ENCODE results near the gene HIGD1A. TPM values are rescaled to one million over a fixed set of nuclear protein-coding genes. Genes with fewer than 3 reads are reported as not detected.

HIGD1A gene
- total and polyA plus RNA-seq, 2 experiments from 2014 or later, result 102 to 144 TPM

GRCh38 chr3:42796332-42796885, 7.9 kb downstream of the HIGD1A start:
- Histone ChIP-seq H3K4me3 (peak overlapping the region; percentile 4; the same call in 1 of the 2 replicates), H3K9me2 (ENCODE audit: insufficient read depth) (no peaks in the 10 kb centered on the region), H3F3A (replicated peaks; ENCODE audit: low read depth) (no peaks in the 10 kb centered on the region; the same call in 1 of the 2 replicates), H3K27me3 (ENCODE audit: insufficient read depth) (no peaks in the 10 kb centered on the region), H2AFZ (no peak overlapping the region), H3K4me1 (ENCODE audit: insufficient read depth) (peaks cover 25% of the 10 kb centered on the region), H3K79me2 (replicated peaks; ENCODE audit: insufficient read depth) (peaks cover 58% of the 10 kb centered on the region), H4K20me1 (replicated peaks; ENCODE audit: insufficient read depth) (peaks cover 3% of the 10 kb centered on the region), H3K27ac (ENCODE audit: low read depth) (peak overlapping the region; percentile 3; the same call in 1 of the 2 replicates), H3K4me2 (peak overlapping the region; percentile 60; the same call in 1 of the 2 replicates), H3K36me3 (ENCODE audit: insufficient read depth) (peaks cover 8% of the 10 kb centered on the region)
- Mint-ChIP-seq H3K27me3 (ENCODE audit: insufficient read depth, low read depth, poor library complexity) (no peaks in the 10 kb centered on the region), H3K36me3 (ENCODE audit: low read depth) (peaks cover 41% of the 10 kb centered on the region), H3K4me3 (peak overlapping the region; percentile 12; the same call in 1 of the 3 replicates), H3K4me1 (peaks cover 31% of the 10 kb centered on the region), H3K9me3 (no peaks in the 10 kb centered on the region), H3K27ac (peak overlapping the region; percentile 59)
- peak; percentile 84 for ATAC-seq
- peak; percentile 46 for DNase-seq (ENCODE audit: low spot score)
- TF ChIP-seq EZH2 (IDR thresholded peaks at IDR 0.05; ENCODE audit: low read depth, unreplicated experiment), result no peak

DNA sequence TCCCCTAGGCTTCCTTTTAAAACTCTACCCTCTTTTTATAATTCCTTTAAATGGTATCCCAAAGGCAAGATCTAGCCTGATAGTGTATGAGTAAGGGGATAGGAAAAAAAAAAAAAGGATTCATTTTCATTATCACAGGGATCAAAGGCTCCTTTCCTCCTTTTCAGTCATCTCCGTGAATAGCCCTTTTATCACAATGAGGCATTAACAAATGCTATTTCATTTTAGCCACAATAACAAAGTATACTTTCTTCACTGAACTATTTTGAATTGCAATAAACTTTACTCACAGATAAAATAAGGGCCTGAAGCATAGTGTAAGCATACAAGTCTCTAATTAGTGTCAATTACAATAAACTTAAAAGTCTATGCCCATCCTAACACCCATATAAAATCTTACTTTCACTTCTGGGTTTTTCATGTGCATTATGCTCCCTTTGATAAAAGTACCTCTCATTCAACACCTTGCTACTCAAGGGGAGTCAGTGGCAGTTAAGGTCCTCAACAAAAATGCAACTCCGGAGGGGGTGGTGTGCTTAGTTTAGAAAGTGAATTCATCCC, 8.6 kb downstream of the HIGD1A start:
- Histone ChIP-seq H3K27me3 (ENCODE audit: insufficient read depth) (no peaks in the 10 kb centered on the region), H3F3A (replicated peaks; ENCODE audit: low read depth) (no peaks in the 10 kb centered on the region; the same call in 1 of the 2 replicates), H3K36me3 (ENCODE audit: insufficient read depth) (peaks cover 13% of the 10 kb centered on the region), H3K4me2 (peak overlapping the region; percentile 60; the same call in 1 of the 2 replicates), H3K9me2 (ENCODE audit: insufficient read depth) (no peaks in the 10 kb centered on the region), H4K20me1 (replicated peaks; ENCODE audit: insufficient read depth) (peaks cover 3% of the 10 kb centered on the region), H2AFZ (no peak overlapping the region), H3K4me1 (ENCODE audit: insufficient read depth) (peaks cover 24% of the 10 kb centered on the region), H3K4me3 (peak overlapping the region; percentile 4; the same call in 1 of the 2 replicates), H3K27ac (ENCODE audit: low read depth) (no peak overlapping the region), H3K79me2 (replicated peaks; ENCODE audit: insufficient read depth) (peaks cover 50% of the 10 kb centered on the region)
- TF ChIP-seq NANOG (IDR thresholded peaks at IDR 0.05; ENCODE audit: borderline replicate concordance) (no peak), ZNF331 (CRISPR knock-in tag; IDR thresholded peaks at IDR 0.05; ENCODE audit: low read depth) (no peak), ETS1 (IDR thresholded peaks at IDR 0.05) (no peak), CTCF (conservative IDR thresholded peaks at IDR 0.05; ENCODE audit: low read depth in 2 of 2) (no peak)
- H3K36me3 Mint-ChIP-seq (ENCODE audit: low read depth), result peaks cover 46% of the 10 kb centered on the region
- H3K27me3 Mint-ChIP-seq (ENCODE audit: insufficient read depth, low read depth, poor library complexity), result no peaks in the 10 kb centered on the region
- no peaks in the 10 kb centered on the region for H3K9me3 Mint-ChIP-seq
- peak; percentile 60 for ATAC-seq
- H3K4me3 Mint-ChIP-seq, result no peak overlapping the region
- no peak for DNase-seq (ENCODE audit: low spot score)
- peaks cover 24% of the 10 kb centered on the region for H3K4me1 Mint-ChIP-seq
- H3K27ac Mint-ChIP-seq, result no peak overlapping the region; the same call in 1 of the 2 replicates
